Fibroblast of upper back skin (primary cell): ENCODE measurements around the gene ODAD3.
"Not testable (repeated sequence)": the region's sequence is repeated elsewhere in the genome, so short reads cannot be mapped to it uniquely, and the experiment has no call there.

Experiments
- DNase-seq: peaks from one replicate; pipeline ENCODE4 v3.0.0-alpha.2; 2013

The ODAD3 gene

GRCh38 chr19:11458912-11459311 is 24.0 kb upstream of the ODAD3 start:
- DNase-seq: not testable (repeated sequence)

- DNase-seq: no peak
These were observed 23.4 kb upstream of the ODAD3 start for GRCh38 chr19:11458236-11458900.

GRCh38 chr19:11457831-11458230 is 22.9 kb upstream of the ODAD3 start:
- DNase-seq: no peak

- no peak for DNase-seq
These were observed 22.2 kb upstream of the ODAD3 start for GRCh38 chr19:11457115-11457514.

GRCh38 chr19:11456659-11457058 is 21.7 kb upstream of the ODAD3 start:
- DNase-seq: no peak

GRCh38 chr19:11455233-11455554 is 20.3 kb upstream of the ODAD3 start:
- not testable (repeated sequence) for DNase-seq

GRCh38 chr19:11453468-11454341 is 18.8 kb upstream of the ODAD3 start:
- no peak for DNase-seq

- DNase-seq: no peak
These were observed 17.8 kb upstream of the ODAD3 start for GRCh38 chr19:11452620-11453310.

- DNase-seq: no peak
These were observed 17.1 kb upstream of the ODAD3 start for GRCh38 chr19:11451871-11452619.

- no peak for DNase-seq
These were observed 16.5 kb upstream of the ODAD3 start for GRCh38 chr19:11451327-11451870.

GRCh38 chr19:11450570-11451326 is 15.8 kb upstream of the ODAD3 start:
- DNase-seq: no peak

GRCh38 chr19:11448923-11449554 is 14.1 kb upstream of the ODAD3 start:
- no peak for DNase-seq

- no peak for DNase-seq
These were observed 13.5 kb upstream of the ODAD3 start for GRCh38 chr19:11448410-11448809.

GRCh38 chr19:11447347-11448262 is 12.7 kb upstream of the ODAD3 start:
- DNase-seq: no peak

- no peak for DNase-seq
These were observed 11.9 kb upstream of the ODAD3 start for GRCh38 chr19:11446652-11447301.

GRCh38 chr19:11446271-11446651 is 11.3 kb upstream of the ODAD3 start:
- DNase-seq: no peak

GRCh38 chr19:11445141-11445540 is 10.2 kb upstream of the ODAD3 start:
- no peak for DNase-seq

- no peak for DNase-seq
These were observed 9.1 kb upstream of the ODAD3 start for GRCh38 chr19:11444059-11444458.

GRCh38 chr19:11437955-11438354 is 3.0 kb upstream of the ODAD3 start:
- DNase-seq: no peak

GRCh38 chr19:11435833-11436313 is 952 bp upstream of the ODAD3 start:
- no peak for DNase-seq
